Measurements from ENCODE around the gene FES. TPM values are rescaled to one million over a fixed set of nuclear protein-coding genes. Genes with fewer than 3 reads are reported as not detected.
"Not testable (repeated sequence)": the region's sequence is repeated elsewhere in the genome, so short reads cannot be mapped to it uniquely, and the experiment has no call there.

FES gene
- polyA plus RNA-seq, 1 donor, result 17.9 TPM

DNA sequence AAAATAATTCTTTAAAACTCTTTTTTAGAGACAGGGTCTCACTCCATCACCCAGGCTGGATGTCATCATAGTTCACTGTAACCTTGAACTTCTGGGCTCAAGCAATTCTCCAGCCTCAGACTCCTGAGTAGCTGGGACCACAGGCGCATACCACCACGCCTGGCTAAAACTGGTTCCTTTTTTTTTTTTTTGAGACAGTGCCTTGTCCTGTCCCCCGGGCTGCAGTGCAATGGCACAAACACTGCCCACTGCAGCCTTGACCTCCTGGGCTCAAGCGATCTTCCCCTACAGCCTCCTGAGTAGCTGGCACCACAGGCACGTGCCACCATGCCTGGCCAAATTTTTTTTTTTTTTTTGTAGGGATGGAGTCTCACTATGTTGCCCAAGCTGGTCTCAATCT, 39.6 kb upstream of the FES start:
- Histone ChIP-seq H3K4me1 (ENCODE audit: control insufficient read depth, insufficient read depth, low read length) (peaks cover 8% of the 10 kb centered on the region), H3K4me3 (ENCODE audit: low read length) (no peak overlapping the region), H3K27me3 (ENCODE audit: control insufficient read depth, insufficient read depth, low read length) (no peaks in the 10 kb centered on the region), H3K27ac (ENCODE audit: low read length) (peak overlapping the region; percentile 43), H3K36me3 (ENCODE audit: control insufficient read depth, insufficient read depth, low read length) (no peaks in the 10 kb centered on the region), H3K9me3 (ENCODE audit: control insufficient read depth, low read depth, low read length) (no peaks in the 10 kb centered on the region)
- no CpG with 5 or more reads among the region's 5 CpGs for WGBS (ENCODE audit: insufficient coverage, low lambda C conversion rate)
- no peak for DNase-seq

DNA sequence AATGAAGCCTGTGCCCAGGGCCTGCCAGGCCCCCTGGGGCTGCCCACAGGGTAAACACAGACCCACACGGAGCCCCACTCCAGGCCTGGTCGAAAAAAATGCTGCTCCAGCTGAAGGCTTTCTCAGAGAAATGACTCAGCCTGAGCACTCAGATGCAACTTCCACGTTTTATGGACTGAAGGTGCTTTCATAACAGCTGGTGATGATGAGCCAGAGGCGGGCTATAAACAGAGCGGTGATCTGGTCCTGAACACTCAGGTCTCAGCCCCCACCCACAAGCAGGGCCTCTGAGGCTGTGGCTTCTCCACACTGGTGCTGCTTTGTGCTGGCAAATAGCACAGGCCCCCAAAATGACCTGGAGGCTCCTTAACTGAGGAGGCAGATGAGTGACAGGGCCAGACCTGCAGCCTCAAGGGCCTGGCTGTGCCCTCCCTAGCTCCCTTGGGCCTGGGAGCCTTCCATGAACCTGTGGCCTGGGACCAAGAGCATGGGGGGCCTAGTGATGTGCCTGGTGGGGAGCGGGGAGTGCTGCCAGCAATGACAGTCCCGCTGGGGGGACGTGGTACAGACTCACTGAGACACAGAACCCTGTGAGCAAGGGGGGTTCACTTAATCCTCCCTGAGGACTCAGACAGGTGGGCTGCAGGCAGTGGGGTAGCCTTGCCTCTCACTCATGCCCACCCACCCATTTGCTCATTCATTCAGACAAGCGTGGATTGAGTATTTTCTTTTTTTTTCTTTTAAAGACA, 38.9 kb upstream of the FES start:
- Histone ChIP-seq H3K36me3 (ENCODE audit: control insufficient read depth, insufficient read depth, low read length) (no peaks in the 10 kb centered on the region), H3K9me3 (ENCODE audit: control insufficient read depth, low read depth, low read length) (no peaks in the 10 kb centered on the region), H3K4me3 (ENCODE audit: low read length) (no peak overlapping the region), H3K27ac (ENCODE audit: low read length) (peak overlapping the region; percentile 57), H3K27me3 (ENCODE audit: control insufficient read depth, insufficient read depth, low read length) (no peaks in the 10 kb centered on the region), H3K4me1 (ENCODE audit: control insufficient read depth, insufficient read depth, low read length) (peaks cover 3% of the 10 kb centered on the region)
- no CpG with 5 or more reads among the region's 9 CpGs for WGBS (ENCODE audit: insufficient coverage, low lambda C conversion rate)
- peak; percentile 57 to 61 for DNase-seq

DNA sequence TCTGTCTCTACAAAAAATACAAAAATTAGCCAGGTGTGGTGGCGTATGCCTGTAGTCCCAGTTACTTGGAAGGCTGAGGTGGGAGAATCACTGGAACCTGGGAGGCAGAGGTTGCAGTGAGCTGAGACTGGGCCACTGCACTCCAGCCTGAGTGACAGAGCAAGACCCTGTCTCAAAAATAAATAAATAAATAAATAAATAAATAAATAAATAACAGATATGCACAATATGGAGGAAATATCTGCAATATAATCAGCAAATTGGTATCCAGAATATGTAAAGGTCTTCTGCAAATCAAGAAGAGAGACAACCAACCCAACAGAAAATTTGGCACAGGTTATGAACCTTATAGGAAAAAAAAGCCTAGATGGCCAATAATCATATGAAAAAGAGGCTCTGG, 34.9 kb upstream of the FES start:
- not testable (repeated sequence) for H3K4me1 ChIP-seq (ENCODE audit: control insufficient read depth, insufficient read depth, low read length); H3K27ac ChIP-seq (ENCODE audit: low read length); H3K27me3 ChIP-seq (ENCODE audit: control insufficient read depth, insufficient read depth, low read length); H3K9me3 ChIP-seq (ENCODE audit: control insufficient read depth, low read depth, low read length); DNase-seq; H3K36me3 ChIP-seq (ENCODE audit: control insufficient read depth, insufficient read depth, low read length); H3K4me3 ChIP-seq (ENCODE audit: low read length)
- WGBS (ENCODE audit: insufficient coverage, low lambda C conversion rate), result no CpG with 5 or more reads among the region's 1 CpG

DNA sequence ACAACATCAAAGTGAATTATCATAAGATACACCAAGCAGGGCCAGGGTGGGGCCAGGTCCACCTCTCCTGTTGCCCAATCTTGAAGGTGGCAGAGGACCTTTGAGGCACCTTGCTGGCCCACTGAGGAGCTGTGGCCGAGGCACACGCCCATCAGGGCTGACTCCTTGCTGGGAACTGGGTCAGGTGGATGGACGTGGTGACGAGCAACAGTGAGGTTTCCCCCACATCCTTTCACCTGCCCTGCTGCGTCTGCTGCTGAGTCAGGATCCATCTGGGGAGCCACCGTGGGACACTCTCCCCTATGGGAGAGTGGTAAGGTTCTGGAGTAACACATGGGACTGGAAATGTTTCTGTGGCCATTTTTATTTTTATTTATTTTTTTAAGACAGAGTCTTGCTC, 33.2 kb upstream of the FES start:
- WGBS (ENCODE audit: insufficient coverage, low lambda C conversion rate), result no CpG with 5 or more reads among the region's 6 CpGs
- Histone ChIP-seq H3K27me3 (ENCODE audit: control insufficient read depth, insufficient read depth, low read length) (no peaks in the 10 kb centered on the region), H3K36me3 (ENCODE audit: control insufficient read depth, insufficient read depth, low read length) (no peaks in the 10 kb centered on the region), H3K4me1 (ENCODE audit: control insufficient read depth, insufficient read depth, low read length) (no peaks in the 10 kb centered on the region), H3K27ac (ENCODE audit: low read length) (no peak overlapping the region), H3K4me3 (ENCODE audit: low read length) (no peak overlapping the region), H3K9me3 (ENCODE audit: control insufficient read depth, low read depth, low read length) (no peaks in the 10 kb centered on the region)
- no peak for DNase-seq

DNA sequence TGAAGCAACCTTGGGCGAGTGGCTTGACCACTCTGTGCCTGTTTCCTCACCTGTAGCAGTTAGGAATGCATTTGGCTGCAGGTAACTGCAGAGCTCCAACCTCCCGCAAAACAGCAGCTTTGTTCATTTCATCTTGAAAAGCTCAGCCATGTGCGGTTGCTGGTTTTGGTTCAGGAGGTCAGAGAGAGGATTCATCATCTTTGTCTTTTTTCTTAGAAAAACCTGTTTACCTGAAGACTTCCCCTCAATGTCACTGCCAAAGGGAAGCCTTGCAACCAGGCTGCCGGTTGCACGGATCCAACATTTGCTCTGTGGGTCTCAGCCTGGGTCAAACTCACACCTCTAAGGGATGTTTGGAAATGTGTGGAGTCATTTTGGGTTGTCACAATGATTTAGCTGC, 32.4 kb upstream of the FES start:
- Histone ChIP-seq H3K9me3 (ENCODE audit: control insufficient read depth, low read depth, low read length) (no peaks in the 10 kb centered on the region), H3K27ac (ENCODE audit: low read length) (no peak overlapping the region), H3K4me1 (ENCODE audit: control insufficient read depth, insufficient read depth, low read length) (no peaks in the 10 kb centered on the region), H3K36me3 (ENCODE audit: control insufficient read depth, insufficient read depth, low read length) (no peaks in the 10 kb centered on the region), H3K27me3 (ENCODE audit: control insufficient read depth, insufficient read depth, low read length) (no peaks in the 10 kb centered on the region), H3K4me3 (ENCODE audit: low read length) (no peak overlapping the region)
- no CpG with 5 or more reads among the region's 5 CpGs for WGBS (ENCODE audit: insufficient coverage, low lambda C conversion rate)
- no peak for DNase-seq

DNA sequence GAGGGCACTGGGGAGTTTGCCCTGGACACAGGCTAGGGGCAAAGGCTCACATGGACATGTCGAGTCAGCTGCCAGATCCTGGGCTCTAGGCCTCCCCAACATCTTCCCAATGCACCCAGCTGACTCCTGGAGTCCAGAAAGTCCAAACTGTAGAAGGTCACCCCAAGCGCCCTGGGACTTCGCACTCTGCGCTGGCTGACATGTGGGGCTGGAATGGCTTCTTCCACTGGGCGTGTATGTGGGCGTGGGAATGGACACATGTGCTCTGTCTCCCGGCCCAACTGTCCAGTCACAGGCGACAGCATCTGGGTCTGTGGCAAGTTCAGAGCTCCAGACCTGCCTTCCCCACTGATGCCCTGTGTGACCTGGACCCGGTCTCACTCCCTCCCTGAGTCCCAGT, 29.2 kb upstream of the FES start:
- H3K27me3 ChIP-seq (ENCODE audit: control insufficient read depth, insufficient read depth, low read length), result no peaks in the 10 kb centered on the region
- DNase-seq, result peak in 1 of 2 donors; percentile 64
- H3K4me1 ChIP-seq (ENCODE audit: control insufficient read depth, insufficient read depth, low read length), result no peaks in the 10 kb centered on the region
- H3K9me3 ChIP-seq (ENCODE audit: control insufficient read depth, low read depth, low read length), result no peaks in the 10 kb centered on the region
- H3K27ac ChIP-seq (ENCODE audit: low read length), result no peak overlapping the region
- no peak overlapping the region for H3K4me3 ChIP-seq (ENCODE audit: low read length)
- H3K36me3 ChIP-seq (ENCODE audit: control insufficient read depth, insufficient read depth, low read length), result no peaks in the 10 kb centered on the region
- whole genome bisulfite sequencing (ENCODE audit: insufficient coverage, low lambda C conversion rate), result no CpG with 5 or more reads among the region's 9 CpGs

DNA sequence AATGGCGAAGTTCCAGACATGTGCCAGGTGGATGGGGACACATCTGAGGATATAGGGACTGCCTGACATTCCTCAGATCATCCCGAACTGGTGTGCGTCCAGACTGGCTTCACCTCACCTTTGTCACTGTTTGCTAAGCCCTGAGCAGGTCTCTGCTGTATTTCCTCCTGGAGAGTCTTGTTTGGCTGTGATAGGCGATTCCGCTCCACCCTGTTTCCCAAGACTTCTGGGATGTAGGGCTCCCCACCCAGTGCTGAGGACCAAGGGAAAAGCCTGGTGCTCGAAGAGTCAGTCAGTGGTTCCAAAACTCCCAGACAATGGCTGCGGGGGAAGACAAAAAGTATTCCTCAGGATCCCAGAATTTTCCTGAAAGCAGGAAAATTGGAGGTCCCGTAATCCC, 27.0 kb upstream of the FES start:
- H3K4me3 ChIP-seq (ENCODE audit: low read length), result no peak overlapping the region
- H3K9me3 ChIP-seq (ENCODE audit: control insufficient read depth, low read depth, low read length), result no peaks in the 10 kb centered on the region
- no CpG with 5 or more reads among the region's 8 CpGs for WGBS (ENCODE audit: insufficient coverage, low lambda C conversion rate)
- H3K4me1 ChIP-seq (ENCODE audit: control insufficient read depth, insufficient read depth, low read length), result no peaks in the 10 kb centered on the region
- H3K36me3 ChIP-seq (ENCODE audit: control insufficient read depth, insufficient read depth, low read length), result no peaks in the 10 kb centered on the region
- DNase-seq, result no peak
- H3K27ac ChIP-seq (ENCODE audit: low read length), result no peak overlapping the region
- no peaks in the 10 kb centered on the region for H3K27me3 ChIP-seq (ENCODE audit: control insufficient read depth, insufficient read depth, low read length)

DNA sequence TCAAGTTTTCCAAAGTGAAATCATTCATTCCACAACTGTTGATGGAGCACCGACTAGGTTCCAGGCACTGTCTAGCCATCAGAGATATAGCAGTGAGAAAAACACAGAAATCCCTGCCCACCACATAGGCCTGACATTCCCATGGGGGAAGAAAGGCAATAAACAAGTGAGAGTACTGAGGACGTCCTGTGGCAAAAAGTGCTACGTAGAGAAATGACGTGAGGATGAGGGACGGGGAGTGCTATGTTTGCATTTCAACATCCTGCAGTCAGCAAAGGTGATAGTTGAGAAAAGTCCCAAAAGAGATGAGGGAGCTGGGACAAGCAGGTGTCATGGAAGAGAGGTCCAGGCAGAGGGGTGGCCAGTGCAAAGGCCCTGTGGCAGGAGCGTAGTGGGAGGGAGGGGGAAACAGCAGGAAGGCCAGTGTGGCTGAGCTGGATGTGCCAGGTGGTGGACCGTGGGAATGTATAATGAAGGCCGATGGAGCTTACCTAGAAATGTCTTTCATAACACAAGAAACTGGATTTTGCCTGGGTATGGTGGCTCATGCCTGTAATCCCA, 26.3 kb upstream of the FES start:
- Histone ChIP-seq H3K27me3 (ENCODE audit: control insufficient read depth, insufficient read depth, low read length) (no peaks in the 10 kb centered on the region), H3K9me3 (ENCODE audit: control insufficient read depth, low read depth, low read length) (no peaks in the 10 kb centered on the region), H3K4me1 (ENCODE audit: control insufficient read depth, insufficient read depth, low read length) (no peaks in the 10 kb centered on the region), H3K36me3 (ENCODE audit: control insufficient read depth, insufficient read depth, low read length) (no peaks in the 10 kb centered on the region), H3K4me3 (ENCODE audit: low read length) (no peak overlapping the region), H3K27ac (ENCODE audit: low read length) (no peak overlapping the region)
- WGBS (ENCODE audit: insufficient coverage, low lambda C conversion rate), result no CpG with 5 or more reads among the region's 8 CpGs
- DNase-seq, result no peak

DNA sequence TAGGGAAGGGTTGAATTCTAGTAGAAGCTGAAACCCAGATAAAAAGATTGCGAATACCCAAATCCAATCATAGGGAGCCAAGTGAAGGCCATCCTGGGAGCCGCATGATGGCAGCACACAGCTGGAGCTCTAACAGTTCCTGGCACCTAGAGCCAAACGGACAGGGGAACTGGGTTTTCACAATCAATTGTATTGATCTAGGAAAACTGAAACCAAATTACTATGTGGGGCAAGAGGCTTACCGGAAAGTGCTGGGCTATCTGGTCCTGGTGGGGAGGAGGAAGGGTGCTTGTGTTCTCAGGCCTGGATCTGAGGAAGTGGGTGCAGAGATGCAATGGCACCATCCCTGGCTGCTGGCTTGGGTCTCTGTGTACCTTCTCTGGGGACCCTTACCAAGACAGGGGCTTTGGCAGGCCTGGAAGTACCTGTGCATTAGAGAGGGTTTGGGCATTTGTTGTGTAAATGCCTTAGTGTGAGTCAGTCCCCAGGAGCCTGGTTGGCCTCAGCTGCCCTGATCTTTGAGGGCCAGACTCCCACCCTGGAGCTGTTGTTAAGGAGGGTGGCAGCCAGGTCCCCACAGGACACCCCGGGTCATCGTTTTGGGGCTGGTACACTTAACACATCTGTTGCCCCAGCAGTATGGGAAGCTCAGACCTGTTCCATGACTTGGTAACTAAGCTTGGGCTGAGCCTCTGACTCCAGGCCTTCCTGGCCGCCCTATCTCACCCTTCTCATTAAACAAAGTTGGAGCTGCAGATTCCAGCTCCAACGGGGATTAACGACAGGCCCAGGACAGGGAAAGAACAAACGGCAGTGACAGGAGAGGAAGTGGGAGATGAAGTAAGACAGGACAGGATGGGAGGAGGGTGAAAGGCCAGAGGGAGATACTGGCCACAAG, 24.8 kb upstream of the FES start:
- DNase-seq, result no peak
- no peaks in the 10 kb centered on the region for H3K27me3 ChIP-seq (ENCODE audit: control insufficient read depth, insufficient read depth, low read length)
- no peak overlapping the region for H3K4me3 ChIP-seq (ENCODE audit: low read length)
- H3K27ac ChIP-seq (ENCODE audit: low read length), result no peak overlapping the region
- WGBS (ENCODE audit: insufficient coverage, low lambda C conversion rate), result 83% methylated on average over 1 of the region's 10 CpGs
- no peaks in the 10 kb centered on the region for H3K9me3 ChIP-seq (ENCODE audit: control insufficient read depth, low read depth, low read length)
- H3K4me1 ChIP-seq (ENCODE audit: control insufficient read depth, insufficient read depth, low read length), result no peaks in the 10 kb centered on the region
- no peaks in the 10 kb centered on the region for H3K36me3 ChIP-seq (ENCODE audit: control insufficient read depth, insufficient read depth, low read length)

DNA sequence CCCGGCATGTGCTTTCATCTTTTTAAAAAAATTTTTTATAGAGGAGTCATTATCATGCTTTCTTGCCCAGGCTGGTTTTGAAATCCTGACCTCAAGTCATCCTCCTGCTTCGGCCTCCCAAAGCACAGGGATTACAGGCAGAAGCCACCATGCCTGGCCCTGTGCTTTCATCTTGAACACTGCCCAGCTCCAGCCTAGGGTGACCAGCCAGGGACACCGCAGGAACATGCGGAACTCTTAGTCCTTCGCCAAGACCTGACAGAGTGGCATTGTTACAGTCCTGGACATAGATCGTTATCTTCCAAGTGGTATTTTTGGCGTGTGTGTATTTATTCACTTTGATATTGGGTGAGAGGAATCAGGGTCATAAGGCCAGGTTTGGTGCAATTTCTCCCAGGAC, 23.9 kb upstream of the FES start:
- no CpG with 5 or more reads among the region's 7 CpGs for WGBS (ENCODE audit: insufficient coverage, low lambda C conversion rate)
- no peaks in the 10 kb centered on the region for H3K27me3 ChIP-seq (ENCODE audit: control insufficient read depth, insufficient read depth, low read length)
- DNase-seq, result no peak
- no peak overlapping the region for H3K27ac ChIP-seq (ENCODE audit: low read length)
- H3K9me3 ChIP-seq (ENCODE audit: control insufficient read depth, low read depth, low read length), result no peaks in the 10 kb centered on the region
- no peaks in the 10 kb centered on the region for H3K4me1 ChIP-seq (ENCODE audit: control insufficient read depth, insufficient read depth, low read length)
- no peaks in the 10 kb centered on the region for H3K36me3 ChIP-seq (ENCODE audit: control insufficient read depth, insufficient read depth, low read length)
- no peak overlapping the region for H3K4me3 ChIP-seq (ENCODE audit: low read length)
